SK-N-SH treated with all-trans-retinoic acid at 6 μM for 48 hours (cell line): Measurements from ENCODE around the gene TEKTIP1.

Source experiments
- ATAC-seq: fragments of 200-7000 bp; cut with Tn5 transposase; 3 replicates; pipeline ENCODE4 v1.9.1; 2020; ENCODE audit warnings: mild to moderate bottlenecking, moderate library complexity
- ARNTL ChIP-seq: fragments of 450-650 bp; formaldehyde crosslinking; IDR thresholded peaks from 2 replicates; pipeline ENCODE4 v1.5.0; 2020; ENCODE audit warnings: low read depth, mild to moderate bottlenecking, moderate library complexity, borderline replicate concordance
- BACH2 ChIP-seq: fragments of 250-450 bp; sonication (Bioruptor Pico); IDR thresholded peaks from 2 replicates; pipeline ENCODE4 v1.9.0; 2021; ENCODE audit warnings: mild to moderate bottlenecking, borderline replicate concordance
- CREB5 ChIP-seq: fragments of 250-450 bp; sonication (Bioruptor Pico); IDR thresholded peaks from 2 replicates; pipeline ENCODE4 v1.5.1; 2020; ENCODE audit warnings: low read depth, mild to moderate bottlenecking, moderate library complexity
- CSDC2 ChIP-seq: fragments of 250-450 bp; sonication (Bioruptor Pico); IDR thresholded peaks from 2 replicates; pipeline ENCODE4 v1.5.0; 2020; ENCODE audit warnings: mild to moderate bottlenecking, moderate library complexity
- CSRNP3 ChIP-seq: fragments of 250-450 bp; sonication (Bioruptor Pico); IDR thresholded peaks from 2 replicates; pipeline ENCODE4 v1.5.1; 2021; ENCODE audit warnings: mild to moderate bottlenecking, moderate library complexity
- ESRRG ChIP-seq: fragments of 250-450 bp; sonication (Bioruptor Pico); IDR thresholded peaks from 2 replicates; pipeline ENCODE4 v1.6.1; 2021; ENCODE audit warnings: mild to moderate bottlenecking
- ISL1 ChIP-seq: fragments of 250-450 bp; sonication (Bioruptor Pico); IDR thresholded peaks from 2 replicates; pipeline ENCODE4 v2.1.2; 2022; ENCODE audit warnings: mild to moderate bottlenecking, moderate library complexity
- OSR1 ChIP-seq: fragments of 250-450 bp; sonication (Bioruptor Pico); IDR thresholded peaks from 2 replicates; pipeline ENCODE4 v1.8.0; 2022; ENCODE audit warnings: moderate library complexity, mild to moderate bottlenecking, inconsistent platforms
- PATZ1 ChIP-seq: fragments of 250-450 bp; sonication (Bioruptor Pico); IDR thresholded peaks from 2 replicates; pipeline ENCODE4 v1.8.0; 2020; ENCODE audit warnings: mild to moderate bottlenecking, moderate library complexity, borderline replicate concordance
- POU6F1 ChIP-seq: fragments of 250-450 bp; sonication (Bioruptor Pico); IDR thresholded peaks from 2 replicates; pipeline ENCODE4 v1.8.0; 2021; ENCODE audit warnings: low read depth, mild to moderate bottlenecking, moderate library complexity, borderline replicate concordance
- PPARA ChIP-seq: fragments of 250-450 bp; sonication (Bioruptor Pico); IDR thresholded peaks from 2 replicates; pipeline ENCODE4 v1.5.0; 2020; ENCODE audit warnings: mild to moderate bottlenecking, borderline replicate concordance
- RARB ChIP-seq: fragments of 250-450 bp; sonication (Bioruptor Pico); IDR thresholded peaks from 2 replicates; pipeline ENCODE4 v1.8.0; 2021; ENCODE audit warnings: mild to moderate bottlenecking, moderate library complexity
- SNAI2 ChIP-seq: fragments of 250-450 bp; sonication (Bioruptor Pico); IDR thresholded peaks from 2 replicates; pipeline ENCODE4 v1.5.0; 2020; ENCODE audit warnings: mild to moderate bottlenecking, moderate library complexity
- TCF4 ChIP-seq: fragments of 250-450 bp; sonication (Bioruptor Pico); IDR thresholded peaks from 2 replicates; pipeline ENCODE4 v1.8.0; 2021; ENCODE audit warnings: mild to moderate bottlenecking, moderate library complexity, borderline replicate concordance
- TOX ChIP-seq: fragments of 250-450 bp; sonication (Bioruptor Pico); IDR thresholded peaks from 2 replicates; pipeline ENCODE4 v1.8.0; 2021; ENCODE audit warnings: mild to moderate bottlenecking, moderate library complexity, borderline replicate concordance
- TSHZ2 ChIP-seq: fragments of 250-450 bp; sonication (Bioruptor Pico); IDR thresholded peaks from 2 replicates; pipeline ENCODE4 v1.5.0; 2020; ENCODE audit warnings: mild to moderate bottlenecking, moderate library complexity
- ZC3H10 ChIP-seq: fragments of 250-450 bp; sonication (Bioruptor Pico); IDR thresholded peaks from 2 replicates; pipeline ENCODE4 v1.5.1; 2021; ENCODE audit warnings: mild to moderate bottlenecking, moderate library complexity
- ZFP3 ChIP-seq: fragments of 250-450 bp; sonication (Bioruptor Pico); IDR thresholded peaks from 2 replicates; pipeline ENCODE4 v1.5.0; 2020; ENCODE audit warnings: mild to moderate bottlenecking, moderate library complexity
- ZFP30 ChIP-seq: fragments of 450-650 bp; formaldehyde crosslinking; IDR thresholded peaks from 2 replicates; pipeline ENCODE4 v1.5.0; 2022; ENCODE audit warnings: mild to moderate bottlenecking, moderate library complexity
- ZNF565 ChIP-seq: fragments of 450-650 bp; formaldehyde crosslinking; conservative IDR thresholded peaks from 2 replicates; pipeline ENCODE4 v1.5.0; 2020; ENCODE audit warnings: low read depth, mild to moderate bottlenecking, moderate library complexity
- ZNF70 ChIP-seq: fragments of 450-650 bp; formaldehyde crosslinking; IDR thresholded peaks from 2 replicates; pipeline ENCODE4 v1.5.0; 2020; ENCODE audit warnings: mild to moderate bottlenecking, moderate library complexity

The TEKTIP1 gene

GRCh38 chr19:3519126-3519525, 19.8 kb upstream of the TEKTIP1 start:
- no peak for ATAC-seq

GRCh38 chr19:3520166-3521103, 18.5 kb upstream of the TEKTIP1 start:
- no peak for ATAC-seq
- TF ChIP-seq TCF4 = no peak

More at GRCh38 chr19:3519126-3519525, 19.8 kb upstream of the TEKTIP1 start:
- no peak for TF ChIP-seq TCF4
- TF ChIP-seq OSR1 (CRISPR knock-in tag) = no peak
- no peak for TF ChIP-seq PPARA (CRISPR knock-in tag)
- no peak for TF ChIP-seq ZC3H10 (CRISPR knock-in tag)
- no peak for TF ChIP-seq CSDC2
- no peak for TF ChIP-seq TOX (CRISPR knock-in tag)
- no peak for TF ChIP-seq ESRRG (CRISPR knock-in tag)
- TF ChIP-seq ZNF70 = no peak
- TF ChIP-seq CSRNP3 (CRISPR knock-in tag) = no peak
- TF ChIP-seq ZNF565 (CRISPR knock-in tag) = no peak
- TF ChIP-seq TSHZ2 (CRISPR knock-in tag) = no peak
- no peak for TF ChIP-seq PATZ1
- no peak for TF ChIP-seq ISL1

GRCh38 chr19:3521104-3521445, 17.9 kb upstream of the TEKTIP1 start:
- TF ChIP-seq TCF4 (no peak), TSHZ2 (CRISPR knock-in tag) (no peak), ZNF70 (no peak), CSDC2 (no peak), POU6F1 (CRISPR knock-in tag) (no peak), BACH2 (CRISPR knock-in tag) (no peak), ZNF565 (CRISPR knock-in tag) (no peak), CREB5 (no peak), RARB (CRISPR knock-in tag) (no peak), ZFP3 (CRISPR knock-in tag) (no peak), PPARA (CRISPR knock-in tag) (no peak), SNAI2 (CRISPR knock-in tag) (no peak), OSR1 (CRISPR knock-in tag) (no peak), CSRNP3 (CRISPR knock-in tag) (no peak), ARNTL (CRISPR knock-in tag) (no peak), TOX (CRISPR knock-in tag) (no peak), ZFP30 (CRISPR knock-in tag) (no peak), ISL1 (no peak)
- ATAC-seq = no peak
